ENCODE results near the gene TTLL8. TPM values are rescaled to one million over a fixed set of nuclear protein-coding genes. Genes with fewer than 3 reads are reported as not detected.

Gene TTLL8
- total and polyA plus RNA-seq, 12 donors, result not detected

DNA sequence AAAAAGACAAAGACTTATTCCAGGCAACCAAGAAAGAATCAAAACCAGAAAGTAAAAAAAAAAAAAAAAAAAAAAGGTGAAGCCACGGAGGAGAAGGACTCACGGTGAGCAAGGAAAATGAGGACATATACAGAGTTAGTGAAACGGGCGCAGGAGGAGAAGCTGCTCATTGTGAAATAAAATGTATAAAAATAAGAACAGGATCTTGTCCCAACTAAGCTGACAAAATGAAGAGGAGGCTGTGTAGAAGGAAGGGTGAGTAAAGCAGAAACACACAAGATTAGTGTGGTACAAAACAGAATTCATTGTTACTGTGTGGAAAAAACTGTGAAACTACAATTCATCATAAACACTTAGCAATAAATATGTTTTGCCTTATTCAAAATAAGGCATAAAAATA, 53.2 kb downstream of the TTLL8 start:
- peaks cover 15% of the 10 kb centered on the region for H3K27me3 ChIP-seq
- intact Hi-C loops (cut with DNase I), result no loop called here
- 51 to 73% (median 65%) methylated on average over 4 of the region's 4 CpGs for WGBS, 4 donors

DNA sequence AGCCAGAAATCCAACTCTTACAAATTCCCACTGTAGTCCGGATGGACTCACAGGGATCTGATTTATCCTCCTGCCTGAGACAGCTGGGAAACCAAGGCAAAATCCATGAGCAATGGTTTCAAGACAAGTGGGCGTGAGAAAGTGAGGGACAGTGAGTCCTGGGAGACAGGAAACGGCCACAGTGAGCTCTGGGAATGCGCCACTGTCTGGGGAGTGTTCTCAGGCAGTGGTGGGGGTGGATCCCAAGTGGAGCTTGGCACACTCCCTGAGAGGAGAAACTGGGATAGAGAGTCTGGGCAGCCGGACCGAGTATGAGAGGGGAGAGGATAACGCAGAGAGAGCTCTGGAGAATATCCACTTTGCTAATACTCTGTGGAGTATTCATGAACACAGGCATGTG, 55.3 kb downstream of the TTLL8 start:
- Histone ChIP-seq H3K27ac (no peak overlapping the region), H3K4me3 (no peak overlapping the region), H3K36me3 (replicated peaks in 1 of 2) (no peaks in the 10 kb centered on the region), H3K4me1 (replicated peaks in 1 of 2) (peaks cover 0 to 3% of the 10 kb centered on the region in 2 donors), H3K9me3 (replicated peaks in 1 of 3) (no peaks in the 10 kb centered on the region), H3K27me3 (peaks cover 14% of the 10 kb centered on the region)
- DNase-seq, result no peak
- intact Hi-C loops (cut with DNase I), result no loop called here
- WGBS, 4 donors, result 63 to 75% (median 70%) methylated on average over 7 of the region's 7 CpGs
- no peak for TF ChIP-seq POLR2A (IDR thresholded peaks at IDR 0.05)
- TF ChIP-seq, protein P1, sequence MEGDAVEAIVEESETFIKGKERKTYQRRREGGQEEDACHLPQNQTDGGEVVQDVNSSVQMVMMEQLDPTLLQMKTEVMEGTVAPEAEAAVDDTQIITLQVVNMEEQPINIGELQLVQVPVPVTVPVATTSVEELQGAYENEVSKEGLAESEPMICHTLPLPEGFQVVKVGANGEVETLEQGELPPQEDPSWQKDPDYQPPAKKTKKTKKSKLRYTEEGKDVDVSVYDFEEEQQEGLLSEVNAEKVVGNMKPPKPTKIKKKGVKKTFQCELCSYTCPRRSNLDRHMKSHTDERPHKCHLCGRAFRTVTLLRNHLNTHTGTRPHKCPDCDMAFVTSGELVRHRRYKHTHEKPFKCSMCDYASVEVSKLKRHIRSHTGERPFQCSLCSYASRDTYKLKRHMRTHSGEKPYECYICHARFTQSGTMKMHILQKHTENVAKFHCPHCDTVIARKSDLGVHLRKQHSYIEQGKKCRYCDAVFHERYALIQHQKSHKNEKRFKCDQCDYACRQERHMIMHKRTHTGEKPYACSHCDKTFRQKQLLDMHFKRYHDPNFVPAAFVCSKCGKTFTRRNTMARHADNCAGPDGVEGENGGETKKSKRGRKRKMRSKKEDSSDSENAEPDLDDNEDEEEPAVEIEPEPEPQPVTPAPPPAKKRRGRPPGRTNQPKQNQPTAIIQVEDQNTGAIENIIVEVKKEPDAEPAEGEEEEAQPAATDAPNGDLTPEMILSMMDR (IDR thresholded peaks at IDR 0.05), result no peak

More for the DNA sequence above, 53.2 kb downstream of the TTLL8 start:
- H3K9me3 ChIP-seq (replicated peaks in 1 of 3), result no peaks in the 10 kb centered on the region
- TF ChIP-seq POLR2A (IDR thresholded peaks at IDR 0.05), result no peak
- TF ChIP-seq, protein P1 (IDR thresholded peaks at IDR 0.05), result no peak
- no peaks in the 10 kb centered on the region for H3K36me3 ChIP-seq (replicated peaks in 1 of 2)
- no peak overlapping the region for H3K27ac ChIP-seq
- peaks cover 0 to under 1% of the 10 kb centered on the region in 2 donors for H3K4me1 ChIP-seq (replicated peaks in 1 of 2)
- H3K4me3 ChIP-seq, result no peak overlapping the region
- DNase-seq, result no peak

DNA sequence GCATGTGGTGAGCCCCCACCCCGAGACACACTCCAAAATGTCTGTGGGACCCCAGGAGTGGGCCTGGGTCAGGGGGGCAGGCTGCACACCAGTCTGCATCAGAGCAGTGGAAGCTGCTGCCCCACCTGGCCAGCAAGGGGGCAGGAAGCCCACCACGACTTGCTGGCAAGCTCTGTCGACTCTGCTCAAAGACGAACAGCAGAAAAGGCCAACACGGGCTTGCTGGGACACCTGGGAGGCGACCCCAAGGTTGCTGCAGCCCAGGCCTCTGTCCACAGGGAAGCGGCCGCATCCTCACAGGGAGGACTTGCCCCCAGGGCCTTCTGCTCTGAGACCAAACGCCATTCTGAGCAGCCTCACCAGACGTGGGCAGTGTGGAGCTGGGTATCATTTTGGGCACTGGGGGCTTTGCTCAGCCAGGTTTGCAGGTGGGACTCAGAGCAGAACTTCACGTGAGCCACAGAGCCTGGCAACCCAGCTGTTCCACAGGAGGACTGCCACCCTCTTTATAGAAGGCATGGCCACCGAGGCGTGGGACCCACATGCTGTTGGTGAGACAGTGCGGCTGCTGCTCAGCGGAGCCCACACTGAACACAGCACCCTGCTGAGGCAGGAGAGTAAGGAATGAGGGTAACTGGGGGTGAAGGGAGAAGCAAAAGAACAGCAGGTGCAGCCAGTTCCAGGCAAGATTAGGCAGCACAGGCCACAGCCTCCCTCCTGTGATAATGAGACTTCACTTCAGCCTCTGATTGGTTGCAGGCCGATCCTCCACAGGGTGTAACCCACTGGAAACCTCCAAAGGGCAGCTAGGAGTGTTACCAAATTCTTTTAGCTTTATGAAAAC, 56.5 kb downstream of the TTLL8 start:
- no peak for DNase-seq
- intact Hi-C loops (cut with DNase I), result no loop called here
- no peak overlapping the region for H3K4me3 ChIP-seq
- H3K27me3 ChIP-seq, result peaks cover 14% of the 10 kb centered on the region
- no peaks in the 10 kb centered on the region for H3K9me3 ChIP-seq (replicated peaks in 1 of 3)
- TF ChIP-seq, protein P1 (IDR thresholded peaks at IDR 0.05), result no peak
- TF ChIP-seq POLR2A (IDR thresholded peaks at IDR 0.05), result no peak
- peaks cover 0 to 3% of the 10 kb centered on the region in 2 donors for H3K4me1 ChIP-seq (replicated peaks in 1 of 2)
- H3K27ac ChIP-seq, result no peak overlapping the region
- H3K36me3 ChIP-seq (replicated peaks in 1 of 2), result no peaks in the 10 kb centered on the region
- 78 to 93% (median 84%) methylated on average over 6 to 16 of the region's 16 CpGs for WGBS, 4 donors

DNA sequence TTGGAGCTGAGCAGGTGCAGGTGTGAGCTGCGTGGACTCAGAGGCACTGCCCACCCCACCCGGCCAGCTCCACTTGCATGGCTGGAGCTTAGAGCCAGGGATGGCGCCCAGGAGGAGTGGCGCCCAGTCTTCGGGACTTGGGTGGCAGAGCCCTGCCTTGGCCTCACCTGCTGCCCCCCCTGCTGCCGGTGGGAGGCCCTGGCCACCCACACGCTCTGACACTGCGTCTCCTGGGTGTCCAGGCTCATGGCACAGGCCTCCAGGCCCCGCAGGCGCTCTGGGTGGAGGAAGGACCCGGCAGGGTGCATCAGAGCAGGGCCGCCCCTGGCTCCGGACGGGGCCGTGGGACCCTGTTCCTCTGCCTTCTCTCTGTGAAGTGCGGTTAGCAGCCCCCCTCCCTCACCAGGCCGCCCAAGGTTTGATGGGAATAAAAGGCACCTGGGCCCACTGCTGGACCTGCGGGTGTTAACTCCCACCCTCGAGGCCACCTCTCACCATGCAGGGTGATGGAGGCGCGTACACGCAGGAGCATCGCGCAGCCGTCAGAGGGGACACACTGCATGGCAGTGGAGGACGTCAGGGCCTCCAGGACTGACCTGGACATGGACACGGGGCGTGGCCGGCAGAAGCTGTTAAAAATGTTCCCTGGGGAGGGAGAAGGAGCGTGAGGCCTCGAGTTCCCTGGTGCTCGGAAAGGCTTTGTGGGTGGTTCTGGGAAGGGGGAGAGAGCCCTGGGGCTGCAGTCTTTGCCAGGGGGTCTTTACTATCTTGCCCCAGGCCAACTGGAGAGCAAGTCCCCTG, 57.3 kb downstream of the TTLL8 start:
- Histone ChIP-seq H3K27ac (no peak overlapping the region), H3K27me3 (peaks cover 14% of the 10 kb centered on the region), H3K4me3 (no peak overlapping the region), H3K36me3 (replicated peaks in 1 of 2) (no peaks in the 10 kb centered on the region), H3K4me1 (replicated peaks in 1 of 2) (peaks cover 0 to 3% of the 10 kb centered on the region in 2 donors), H3K9me3 (replicated peaks in 1 of 3) (no peaks in the 10 kb centered on the region)
- WGBS, 4 donors, result 87 to 94% (median 90%) methylated on average over 13 to 32 of the region's 32 CpGs
- no peak for DNase-seq
- intact Hi-C loops (cut with DNase I), result no loop called here
- no peak for TF ChIP-seq POLR2A (IDR thresholded peaks at IDR 0.05)
- TF ChIP-seq, protein P1 (IDR thresholded peaks at IDR 0.05), result no peak
